IMR-90 (cell line): ENCODE results near the gene GGT1. TPM values are rescaled to one million over a fixed set of nuclear protein-coding genes. Genes with fewer than 3 reads are reported as not detected.
A peak's percentile ranks its signal among the peaks of the same experiment; 100 is the strongest.
"Not testable (repeated sequence)": the region's sequence is repeated elsewhere in the genome, so short reads cannot be mapped to it uniquely, and the experiment has no call there.

Experiments
- ATAC-seq: fragments of 200-7000 bp; cut with Tn5 transposase; 2 replicates; pipeline ENCODE4 v1.9.1; 2020; ENCODE audit warnings: low read depth, mild to moderate bottlenecking, moderate library complexity
- Bru-seq: library from RNA; stranded (reverse); fragments of 400-500 nt; gene quantifications from one replicate; lab custom pipeline; 2021; lab: Mats Ljungman, UMichigan
- BruChase-seq, 2 experiments: library from RNA; stranded (reverse); fragments of 400-500 nt; gene quantifications; one replicate each; lab custom pipeline; 2021; lab: Mats Ljungman, UMichigan
- BruUV-seq: library from RNA; stranded (reverse); fragments of 400-500 nt; replicated peaks from 2 replicates; lab custom pipeline; 2021; lab: Mats Ljungman, UMichigan
- CTCF ChIA-PET: fragments of 300-600 bp; formaldehyde crosslinking; extraction: SDS; loops from one replicate; lab custom pipeline; 2021; ENCODE audit warnings: antibody characterized with exemption; lab: Yijun Ruan, JAX
- POLR2A ChIA-PET: fragments of 300-600 bp; sonication (Branson Sonifier 250); formaldehyde crosslinking; loops from one replicate; lab custom pipeline; 2022; ENCODE audit warnings: antibody characterized with exemption; ENCODE audit not compliant: unreplicated experiment; lab: Charles Lee
- DNase-seq: peaks from one replicate; pipeline ENCODE4 v3.0.0; 2013
- H2AFZ ChIP-seq: replicated peaks from 2 replicates; pipeline ENCODE3; 2013; ENCODE audit warnings: low read length, mild to moderate bottlenecking; ENCODE audit not compliant: poor library complexity
- H2AK5ac ChIP-seq: 2 replicates; pipeline ENCODE4 v1.6.1; 2013; ENCODE audit warnings: low read depth, low read length, inconsistent platforms
- H2AK9ac ChIP-seq: replicated peaks from 2 replicates; pipeline ENCODE3; 2013; ENCODE audit warnings: mild to moderate bottlenecking, low read depth, low read length, moderate library complexity; ENCODE audit not compliant: poor library complexity
- H2BK120ac ChIP-seq: 2 replicates; pipeline ENCODE4 v1.6.1; 2013; ENCODE audit warnings: low read depth, low read length, inconsistent platforms
- H2BK15ac ChIP-seq: 3 replicates; pipeline ENCODE4 v1.6.1; 2013; ENCODE audit warnings: low read depth, low read length, inconsistent platforms
- H2BK20ac ChIP-seq: 2 replicates; pipeline ENCODE4 v1.6.1; 2013; ENCODE audit warnings: low read depth, mild to moderate bottlenecking, inconsistent platforms, low read length, moderate library complexity
- H2BK5ac ChIP-seq: 2 replicates; pipeline ENCODE4 v1.6.1; 2013; ENCODE audit warnings: mild to moderate bottlenecking, low read depth, low read length, inconsistent platforms; ENCODE audit not compliant: poor library complexity, severe bottlenecking
- H3K14ac ChIP-seq: replicated peaks from 2 replicates; pipeline ENCODE4 v1.6.1; 2013; ENCODE audit warnings: low read depth, low read length, inconsistent platforms
- H3K18ac ChIP-seq: 2 replicates; pipeline ENCODE4 v1.6.1; 2013; ENCODE audit warnings: low read depth, low read length, control low read depth
- H3K23ac ChIP-seq: 2 replicates; pipeline ENCODE4 v1.6.1; 2013; ENCODE audit warnings: low read depth, low read length, inconsistent platforms
- H3K27ac ChIP-seq: 2 replicates; pipeline ENCODE4 v1.5.1; 2013; ENCODE audit warnings: mild to moderate bottlenecking, control low read depth, low read length; ENCODE audit not compliant: insufficient read depth
- H3K27me3 ChIP-seq: 2 replicates; pipeline ENCODE4 v1.6.1; 2013; ENCODE audit warnings: low read length; ENCODE audit not compliant: control insufficient read depth, insufficient read depth
- H3K36me3 ChIP-seq: 2 replicates; pipeline ENCODE4 v1.6.1; 2013; ENCODE audit warnings: low read length, mixed read lengths; ENCODE audit not compliant: control insufficient read depth, insufficient read depth
- H3K4ac ChIP-seq: 2 replicates; pipeline ENCODE4 v1.6.1; 2013; ENCODE audit warnings: low read depth, low read length, inconsistent platforms
- H3K4me1 ChIP-seq: 2 replicates; pipeline ENCODE4 v1.6.1; 2013; ENCODE audit warnings: low read length, mixed read lengths; ENCODE audit not compliant: control insufficient read depth, insufficient read depth
- H3K4me2 ChIP-seq: 2 replicates; pipeline ENCODE4 v1.6.1; 2013; ENCODE audit warnings: low read depth, mild to moderate bottlenecking, control low read depth, low read length, moderate library complexity
- H3K4me3 ChIP-seq: 2 replicates; pipeline ENCODE4 v1.5.1; 2013; ENCODE audit warnings: low read depth, mild to moderate bottlenecking, control low read depth, low read length, moderate library complexity; ENCODE audit not compliant: insufficient read depth
- H3K56ac ChIP-seq: 2 replicates; pipeline ENCODE4 v1.6.1; 2013; ENCODE audit warnings: low read length, inconsistent platforms; ENCODE audit not compliant: insufficient read depth; ENCODE audit errors: extremely low read depth
- H3K79me1 ChIP-seq, 2 experiments: 2 replicates each; pipeline ENCODE4 v1.6.1; 2013; ENCODE audit warnings: low read length in 2 of 2, inconsistent platforms in 1 of 2, low read depth in 1 of 2
- H3K9ac ChIP-seq: 2 replicates; pipeline ENCODE4 v1.6.1; 2013; ENCODE audit warnings: low read depth, low read length, control low read depth
- H3K9me1 ChIP-seq: 2 replicates; pipeline ENCODE4 v1.6.1; 2013; ENCODE audit warnings: low read length, inconsistent platforms; ENCODE audit not compliant: insufficient read depth
- H3K9me3 ChIP-seq: 2 replicates; pipeline ENCODE4 v1.6.1; 2013; ENCODE audit warnings: low read length; ENCODE audit not compliant: control insufficient read depth, insufficient read depth
- H4K20me1 ChIP-seq: 2 replicates; pipeline ENCODE4 v1.6.1; 2013; ENCODE audit warnings: low read length, inconsistent platforms; ENCODE audit not compliant: insufficient read depth
- H4K5ac ChIP-seq: 2 replicates; pipeline ENCODE4 v1.6.1; 2013; ENCODE audit warnings: mild to moderate bottlenecking, low read depth, low read length, control low read depth
- H4K8ac ChIP-seq, 2 experiments: 2 replicates each; pipeline ENCODE4 v1.6.1; 2013; ENCODE audit warnings: low read depth in 2 of 2, low read length in 2 of 2, control low read depth in 1 of 2, inconsistent platforms in 1 of 2
- H4K91ac ChIP-seq: 2 replicates; pipeline ENCODE4 v1.6.1; 2013; ENCODE audit warnings: low read depth, low read length, inconsistent platforms; ENCODE audit not compliant: insufficient read depth
- WGBS, 2 experiments: methylation state at CpG; one replicate each; pipeline versions ENCODE4 v1.1.5 to v1.1.7; 2013; ENCODE audit warnings: missing lambda C conversion rate in 2 of 2; ENCODE audit not compliant: insufficient read length in 1 of 2; ENCODE audit errors: extremely low coverage in 2 of 2; 5-methylcytosine and 5-hydroxymethylcytosine counted together
- dilution Hi-C: fragments of 300-500 bp; cut with HindIII; formaldehyde crosslinking; loops from one replicate; pipeline ENCODE4 v1.14.3; 2018; ENCODE audit warnings: low sequenced_read_pairs; ENCODE audit not compliant: unreplicated experiment
- in situ Hi-C: fragments of 300-500 bp; cut with MboI; formaldehyde crosslinking; loops from 3 replicates; pipeline ENCODE4 v1.14.3; 2019; ENCODE audit warnings: low sequenced_read_pairs, inconsistent platforms, mixed read lengths
- intact Hi-C: fragments of 100-400 bp; cut with micrococcal nuclease; formaldehyde crosslinking; loops from 2 replicates; pipeline ENCODE4 v1.10.0; 2022
- long read RNA-seq: library from polyadenylated mRNA; unstranded; transcript quantifications from one replicate; pipeline ENCODE4 v2.0.0, GENCODE V29; 2021; ENCODE audit not compliant: unreplicated experiment
- polyA plus RNA-seq, 3 experiments: library from polyadenylated mRNA; depleted of rRNA; stranded (reverse); fragments of >200 nt; gene quantifications; 2 replicates each; pipeline ENCODE4 v1.2.3, GENCODE V29; 2012; ENCODE audit warnings: low replicate concordance in 1 of 3
- total RNA-seq: library from RNA; depleted of rRNA; stranded (reverse); fragments of >200 nt; gene quantifications from 2 replicates; pipeline ENCODE4 v1.2.3, GENCODE V29; 2012; rRNA removed

GGT1 gene
- 1.7 and 3.4 TPM in 2 replicates for total RNA-seq
- polyA plus RNA-seq (2012; rRNA removed): 7.3 and 8.1 TPM in 2 replicates
- 3.7 and 12.1 TPM in 2 replicates for polyA plus RNA-seq (2012; cell fraction: cytosol; rRNA removed)
- polyA plus RNA-seq (2012; cell fraction: nucleus; rRNA removed; ENCODE audit: low replicate concordance): 11.7 and 22.2 TPM in 2 replicates
- percentile 38 among the genes with signal in this experiment for Bru-seq, nascent RNA
- percentile 45 among the genes with signal in this experiment for BruChase-seq, experiment 1, labeled RNA remaining after a 6-hour chase
- BruChase-seq, experiment 2, labeled RNA remaining after a 2-hour chase: percentile 42 among the genes with signal in this experiment
- long read RNA-seq, partial matches to known transcripts: 6 of 22 reads
- long read RNA-seq, other reads (novel, unspliced or antisense): 16 of 22 reads

GRCh38 chr22:24602847-24603769 is at the start of gene GGT1:
Gene GGT1 (plus strand): TSS chr22:24603193. CDS start chr22:24611082, 7,889 bp downstream.
- H3K18ac ChIP-seq, H4K91ac ChIP-seq, H3K79me1 ChIP-seq, H4K20me1 ChIP-seq, H2AFZ ChIP-seq, DNase-seq, H3K9ac ChIP-seq, H3K4ac ChIP-seq, H2AK5ac ChIP-seq, H2AK9ac ChIP-seq, H3K36me3 ChIP-seq, H3K4me3 ChIP-seq, H2BK5ac ChIP-seq, H3K9me3 ChIP-seq, dilution Hi-C loops, BruUV-seq, ATAC-seq, intact Hi-C loops, CTCF ChIA-PET, H3K9me1 ChIP-seq, H3K23ac ChIP-seq, POLR2A ChIA-PET, H3K4me2 ChIP-seq, H2BK20ac ChIP-seq, in situ Hi-C loops, H3K27me3 ChIP-seq, H2BK15ac ChIP-seq, H4K5ac ChIP-seq, H3K56ac ChIP-seq, H3K4me1 ChIP-seq, H3K14ac ChIP-seq, H3K27ac ChIP-seq, H2BK120ac ChIP-seq, H4K8ac ChIP-seq: not testable (repeated sequence)
- WGBS, 2 experiments: 43% methylated on average over 4 of the region's 22 CpGs; no CpG with 5 or more reads in 1 of the 2 experiments
